HG02610 (cell line): ENCODE measurements around the gene ALG1.
"Not testable (repeated sequence)": the region's sequence is repeated elsewhere in the genome, so short reads cannot be mapped to it uniquely, and the experiment has no call there.

ENCODE experiments used
- ATAC-seq: cut with Tn5 transposase; IDR thresholded peaks from one replicate; pipeline ENCODE4 v1.9.1; 2021; ENCODE audit warnings: mild to moderate bottlenecking, moderate library complexity; ENCODE audit not compliant: unreplicated experiment

The ALG1 gene

GRCh38 chr16:5072334-5073278, 963 bp downstream of the ALG1 start:
- no peak for ATAC-seq

GRCh38 chr16:5073279-5073629, 1.6 kb downstream of the ALG1 start:
- no peak for ATAC-seq

GRCh38 chr16:5073771-5074170, 2.1 kb downstream of the ALG1 start:
- ATAC-seq: not testable (repeated sequence)

- ATAC-seq: no peak
Measured at GRCh38 chr16:5075637-5076036, 4.0 kb downstream of the ALG1 start.

GRCh38 chr16:5077304-5077703, 5.7 kb downstream of the ALG1 start:
- no peak for ATAC-seq

GRCh38 chr16:5078626-5079025, 7.0 kb downstream of the ALG1 start:
- no peak for ATAC-seq

- not testable (repeated sequence) for ATAC-seq
Measured at GRCh38 chr16:5080461-5080860, 8.8 kb downstream of the ALG1 start.

GRCh38 chr16:5080996-5081395, 9.4 kb downstream of the ALG1 start:
- ATAC-seq: not testable (repeated sequence)

GRCh38 chr16:5083646-5084045, 12.0 kb downstream of the ALG1 start:
- ATAC-seq: not testable (repeated sequence)

- not testable (repeated sequence) for ATAC-seq
Measured at GRCh38 chr16:5084099-5084731, 12.6 kb downstream of the ALG1 start.

- not testable (repeated sequence) for ATAC-seq
Measured at GRCh38 chr16:5084802-5085201, 13.2 kb downstream of the ALG1 start.

- not testable (repeated sequence) for ATAC-seq
Measured at GRCh38 chr16:5085716-5086115, 14.1 kb downstream of the ALG1 start.

GRCh38 chr16:5088086-5088790, 16.6 kb downstream of the ALG1 start:
- ATAC-seq: not testable (repeated sequence)

GRCh38 chr16:5088936-5089335, 17.3 kb downstream of the ALG1 start:
- ATAC-seq: not testable (repeated sequence)

- ATAC-seq: not testable (repeated sequence)
Measured at GRCh38 chr16:5089911-5090555, 18.4 kb downstream of the ALG1 start.

GRCh38 chr16:5090592-5090991, 18.9 kb downstream of the ALG1 start:
- ATAC-seq: not testable (repeated sequence)

GRCh38 chr16:5093081-5093480, 21.4 kb downstream of the ALG1 start:
- not testable (repeated sequence) for ATAC-seq

- not testable (repeated sequence) for ATAC-seq
Measured at GRCh38 chr16:5093746-5094145, 22.1 kb downstream of the ALG1 start.

- ATAC-seq: not testable (repeated sequence)
Measured at GRCh38 chr16:5095145-5095830, 23.6 kb downstream of the ALG1 start.

- ATAC-seq: not testable (repeated sequence)
Measured at GRCh38 chr16:5096437-5097060, 24.9 kb downstream of the ALG1 start.
